K562 (cell line): ENCODE measurements around the gene PRDM8. TPM values are rescaled to one million over a fixed set of nuclear protein-coding genes. Genes with fewer than 3 reads are reported as not detected.

Experiments used
- ATAC-seq: fragments of 200-7000 bp; cut with Tn5 transposase; 3 replicates; pipeline ENCODE4 v1.9.1; 2020; ENCODE audit warnings: moderate library complexity
- BruUV-seq: library from RNA; stranded (reverse); fragments of 400-500 nt; replicated peaks from 2 replicates; lab custom pipeline; 2021; lab: Mats Ljungman, UMichigan
- CTCF ChIA-PET: fragments of 300-600 bp; formaldehyde crosslinking; extraction: SDS; loops from one replicate; lab custom pipeline; 2021; ENCODE audit warnings: low intra/inter-chr PET ratio; lab: Yijun Ruan, JAX
- POLR2A ChIA-PET: fragments of 300-600, 350-650 bp; sonication (Branson Sonifier 250); formaldehyde crosslinking; extraction: SDS; loops from one replicate; lab custom pipeline; 2021; ENCODE audit warnings: antibody characterized with exemption, inconsistent platforms; lab: Yijun Ruan, JAX
- DNase-seq, 4 experiments: peaks; one replicate each; pipeline versions ENCODE4 v3.0.0 to v3.0.0-alpha.2; 2011 to 2018; ENCODE audit warnings: low spot score in 3 of 4, mixed read lengths in 3 of 4; ENCODE audit errors: extremely low read depth in 1 of 4
- FAIRE-seq: peaks from 2 replicates; lab custom pipeline; 2011; peaks lifted over from hg19 to GRCh38; lab: Jason Lieb, UNC
- H2AFZ ChIP-seq: 2 replicates; pipeline ENCODE4 v1.6.0; 2011; ENCODE audit warnings: low read depth, low read length, control low read depth, inconsistent platforms
- H3K27ac ChIP-seq: fragments of 200-600 bp; 3 replicates; pipeline ENCODE4 v1.8.0; 2011; ENCODE audit warnings: low read depth, mild to moderate bottlenecking, control low read depth, inconsistent platforms, low read length, moderate library complexity, mixed read lengths; ENCODE audit errors: extremely low read depth
- H3K27me3 ChIP-seq, 2 experiments: fragments of 300-600 bp in 1 of 2; 2 replicates in 1 of 2; 3 replicates in 1 of 2; pipeline versions ENCODE4 v1.6.0 to v1.8.0; 2011; ENCODE audit warnings: inconsistent platforms in 2 of 2, low read length in 2 of 2, mild to moderate bottlenecking in 1 of 2, mixed read lengths in 1 of 2, moderate library complexity in 1 of 2; ENCODE audit not compliant: control insufficient read depth in 2 of 2, insufficient read depth in 2 of 2
- H3K36me3 ChIP-seq: fragments of 300-600 bp; 3 replicates; pipeline ENCODE4 v1.8.0; 2011; ENCODE audit warnings: mild to moderate bottlenecking, low read length, inconsistent platforms; ENCODE audit not compliant: control insufficient read depth, insufficient read depth
- H3K4me1 ChIP-seq, 2 experiments: fragments of 200-600 bp in 1 of 2; replicated peaks in 1 of 2; 2 replicates in 1 of 2; 3 replicates in 1 of 2; pipeline versions ENCODE4 v1.5.1 to v1.8.0; 2011; ENCODE audit warnings: inconsistent platforms in 2 of 2, low read length in 2 of 2, mild to moderate bottlenecking in 1 of 2, mixed read lengths in 1 of 2, moderate library complexity in 1 of 2; ENCODE audit not compliant: control insufficient read depth in 2 of 2, insufficient read depth in 2 of 2
- H3K4me2 ChIP-seq: 2 replicates; pipeline ENCODE4 v1.6.1; 2011; ENCODE audit warnings: low read length, control low read depth, inconsistent platforms, mixed read lengths; ENCODE audit not compliant: insufficient read depth
- H3K4me3 ChIP-seq: fragments of 200-600 bp; sonication (generic), shearing (Covaris generic); 2 replicates; pipeline ENCODE4 v1.5.1; 2016; ENCODE audit warnings: control low read depth, inconsistent platforms
- H3K79me2 ChIP-seq: fragments of 200-600 bp; 3 replicates; pipeline ENCODE4 v1.8.0; 2011; ENCODE audit warnings: low read length, inconsistent platforms; ENCODE audit not compliant: control insufficient read depth, insufficient read depth
- H3K9ac ChIP-seq, 2 experiments: 2 replicates each; pipeline versions ENCODE4 v1.6.0 to v1.6.1; 2011; ENCODE audit warnings: low read depth in 2 of 2, low read length in 2 of 2, control low read depth in 1 of 2, inconsistent platforms in 1 of 2, mild to moderate bottlenecking in 1 of 2, mixed read lengths in 1 of 2; ENCODE audit not compliant: insufficient read depth in 1 of 2
- H3K9me1 ChIP-seq: one replicate; pipeline ENCODE4 v1.6.0; 2011; ENCODE audit warnings: inconsistent platforms, mild to moderate bottlenecking, low read length, moderate library complexity; ENCODE audit not compliant: control insufficient read depth, insufficient read depth
- H3K9me3 ChIP-seq: replicated peaks from 2 replicates; pipeline ENCODE4 v1.5.1; 2011; ENCODE audit warnings: low read depth, low read length, inconsistent platforms; ENCODE audit not compliant: control insufficient read depth, insufficient read depth
- H4K20me1 ChIP-seq: replicated peaks from 2 replicates; pipeline ENCODE4 v1.6.1; 2011; ENCODE audit warnings: low read length, inconsistent platforms, mixed read lengths; ENCODE audit not compliant: control insufficient read depth, insufficient read depth
- CHD1 ChIP-seq: fragments of 200-600 bp; sonication (generic); IDR thresholded peaks from one replicate; pipeline ENCODE4 v1.6.1; 2012; ENCODE audit warnings: mild to moderate bottlenecking, moderate library complexity, low read length, inconsistent platforms
- DNMT1 ChIP-seq: fragments of 450-650 bp; IDR thresholded peaks from 2 replicates; pipeline ENCODE4 v1.6.1; 2016; ENCODE audit warnings: antibody characterized with exemption, mild to moderate bottlenecking
- FOXM1 ChIP-seq, 2 experiments: fragments of 450-650 bp in 1 of 2; sonication (generic) in 1 of 2; formaldehyde crosslinking in 1 of 2; IDR thresholded peaks; 2 replicates each; pipeline versions ENCODE4 v1.6.1 to v1.9.0; 2017 to 2022; ENCODE audit warnings: low read depth in 2 of 2, mild to moderate bottlenecking in 2 of 2, missing genetic modification reagents in 1 of 2, moderate library complexity in 1 of 2
- PTRF ChIP-seq: fragments of 450-650 bp; IDR thresholded peaks from 2 replicates; pipeline ENCODE4 v1.6.1; 2016; ENCODE audit warnings: mild to moderate bottlenecking, missing genetic modification characterization, missing compliant biosample characterization
- TCFL5 ChIP-seq: fragments of 250-450 bp; sonication (Bioruptor Pico); conservative IDR thresholded peaks from 2 replicates; pipeline ENCODE4 v1.6.1; 2021; ENCODE audit warnings: mild to moderate bottlenecking, moderate library complexity, matching md5 sums
- ZNF23 ChIP-seq: fragments of 250-450 bp; sonication (Bioruptor Pico); IDR thresholded peaks from 2 replicates; pipeline ENCODE4 v1.4.0; 2020; ENCODE audit warnings: mild to moderate bottlenecking
- ZNF445 ChIP-seq: fragments of 250-450 bp; sonication (Bioruptor Pico); IDR thresholded peaks from 2 replicates; pipeline ENCODE4 v1.4.0; 2020; ENCODE audit warnings: low read depth, mild to moderate bottlenecking, moderate library complexity
- ZNF696 ChIP-seq: fragments of 250-450 bp; sonication (Bioruptor Pico); conservative IDR thresholded peaks from 2 replicates; pipeline ENCODE4 v1.4.0; 2020; ENCODE audit warnings: mild to moderate bottlenecking, moderate library complexity
- WGBS: fragments of 100-300 bp; shearing (Covaris generic); methylation state at CpG from one replicate; pipeline ENCODE4 v1.1.6; 2016; ENCODE audit warnings: low coverage, mixed read lengths; ENCODE audit not compliant: insufficient coverage; ENCODE audit errors: missing lambda C conversion rate; 5-methylcytosine and 5-hydroxymethylcytosine counted together
- in situ Hi-C: fragments of 300-500 bp; cut with MboI; formaldehyde crosslinking; loops from 4 replicates; pipeline ENCODE4 v1.15.0; 2018; ENCODE audit warnings: inconsistent platforms, mixed read lengths
- intact Hi-C: fragments of 100-400 bp; cut with micrococcal nuclease; formaldehyde crosslinking; loops from 2 replicates; pipeline ENCODE4 v1.14.2; 2022
- polyA plus RNA-seq, 8 experiments: library from polyadenylated mRNA; depleted of rRNA in 4 of 8; stranded (reverse) in 5 of 8; unstranded in 3 of 8; fragments of >200 nt; fragmentation: Nextera tagmentation in 2 of 8; fragmentation: Illumina TruSeq in 1 of 8; extraction: Ambion mirVana in 2 of 8; extraction: Trizol in 1 of 8; gene quantifications; 2 replicates each; pipeline versions ENCODE4 v1.2.1 to v1.2.3, GENCODE V29; 2011 to 2014; ENCODE audit warnings: inconsistent platforms in 1 of 8, missing spikeins in 1 of 8
- total RNA-seq, 7 experiments: library from RNA; depleted of rRNA in 6 of 7; stranded (reverse); fragments of >200 nt in 6 of 7; fragmentation: Illumina TruSeq in 2 of 7; extraction: Trizol in 2 of 7; gene quantifications; 2 replicates each; pipeline versions ENCODE4 v1.2.1 to v1.2.3, GENCODE V29; 2011 to 2021; ENCODE audit warnings: low replicate concordance in 1 of 7
- TF ChIP-seq, protein P1 (sequence below): sonication (generic); formaldehyde crosslinking; IDR thresholded peaks from 2 replicates; pipeline ENCODE4 v1.8.0; 2022; ENCODE audit warnings: mild to moderate bottlenecking, low read depth, missing genetic modification reagents
- TF ChIP-seq, protein P2 (sequence below): fragments of 450-650 bp; IDR thresholded peaks from 2 replicates; pipeline ENCODE4 v1.6.1; 2016; ENCODE audit warnings: low read depth
- TF ChIP-seq, protein P3 (sequence below): conservative IDR thresholded peaks from 2 replicates; pipeline ENCODE4 v1.6.1; 2011; ENCODE audit warnings: low read depth, mild to moderate bottlenecking, low read length; ENCODE audit not compliant: control insufficient read depth

PRDM8 gene
- total and polyA plus RNA-seq, 9 of the 15 experiments (the other 6 are each of a cell fraction or from before 2014, with no cell fraction given): 0.40 TPM; not detected in 8

DNA sequence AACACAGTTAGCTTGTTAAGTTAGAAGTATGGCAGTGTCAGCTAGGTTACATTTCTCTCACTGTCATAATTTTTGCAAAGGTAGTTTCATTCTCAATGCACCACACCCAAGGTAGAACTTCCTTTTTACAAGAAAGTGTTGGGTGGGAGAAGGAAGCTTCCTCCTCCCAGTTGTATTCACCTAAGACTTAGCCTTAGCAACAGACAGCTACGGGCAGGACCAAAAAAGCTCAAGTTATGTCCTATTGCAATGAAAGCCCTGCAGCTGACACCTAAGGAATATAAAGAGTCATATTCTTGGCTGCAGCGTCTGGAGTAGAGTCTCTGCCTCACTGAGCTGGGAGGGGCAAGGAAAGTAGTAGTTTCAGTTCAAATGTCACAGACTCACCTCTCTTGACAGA, 25.1 kb upstream of the PRDM8 start:
- peaks cover 0 to 13% of the 10 kb centered on the region in 2 experiments; a peak in 2 of 5 replicates for H3K4me1 ChIP-seq
- no peak overlapping the region for H3K4me3 ChIP-seq
- H3K9me1 ChIP-seq: no peaks in the 10 kb centered on the region
- 51% methylated on average over 2 of the region's 2 CpGs for WGBS
- H3K79me2 ChIP-seq: no peaks in the 10 kb centered on the region
- no peaks in the 10 kb centered on the region for H3K9me3 ChIP-seq
- H3K27me3 ChIP-seq: no peaks in the 10 kb centered on the region
- in situ Hi-C loops: no loop called here
- BruUV-seq: no TSS peak
- DNase-seq (no peak), FAIRE-seq (no peak), ATAC-seq (peak; percentile 27; the same call in 1 of the 3 replicates)
- no peak overlapping the region for H3K9ac ChIP-seq
- no peak overlapping the region for H3K27ac ChIP-seq
- ChIA-PET CTCF (no interaction called here), POLR2A (interaction anchor here (1.1 to 1.4 kb wide), 2 partner anchors 13 to 22 kb away, joined by 4 to 5 read pairs; no protein-coding TSS in a partner anchor)
- no peaks in the 10 kb centered on the region for H3K36me3 ChIP-seq
- peak overlapping the region; percentile 36; the same call in 1 of the 2 replicates for H2AFZ ChIP-seq
- intact Hi-C loops: no loop called here
- H4K20me1 ChIP-seq: no peaks in the 10 kb centered on the region
- H3K4me2 ChIP-seq: no peak overlapping the region
- TF ChIP-seq, protein P1, sequence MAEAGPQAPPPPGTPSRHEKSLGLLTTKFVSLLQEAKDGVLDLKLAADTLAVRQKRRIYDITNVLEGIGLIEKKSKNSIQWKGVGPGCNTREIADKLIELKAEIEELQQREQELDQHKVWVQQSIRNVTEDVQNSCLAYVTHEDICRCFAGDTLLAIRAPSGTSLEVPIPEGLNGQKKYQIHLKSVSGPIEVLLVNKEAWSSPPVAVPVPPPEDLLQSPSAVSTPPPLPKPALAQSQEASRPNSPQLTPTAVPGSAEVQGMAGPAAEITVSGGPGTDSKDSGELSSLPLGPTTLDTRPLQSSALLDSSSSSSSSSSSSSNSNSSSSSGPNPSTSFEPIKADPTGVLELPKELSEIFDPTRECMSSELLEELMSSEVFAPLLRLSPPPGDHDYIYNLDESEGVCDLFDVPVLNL (CRISPR knock-in tag): no peak
- TF ChIP-seq ZNF23: no peak
- TF ChIP-seq DNMT1: no peak
- TF ChIP-seq, protein P2, sequence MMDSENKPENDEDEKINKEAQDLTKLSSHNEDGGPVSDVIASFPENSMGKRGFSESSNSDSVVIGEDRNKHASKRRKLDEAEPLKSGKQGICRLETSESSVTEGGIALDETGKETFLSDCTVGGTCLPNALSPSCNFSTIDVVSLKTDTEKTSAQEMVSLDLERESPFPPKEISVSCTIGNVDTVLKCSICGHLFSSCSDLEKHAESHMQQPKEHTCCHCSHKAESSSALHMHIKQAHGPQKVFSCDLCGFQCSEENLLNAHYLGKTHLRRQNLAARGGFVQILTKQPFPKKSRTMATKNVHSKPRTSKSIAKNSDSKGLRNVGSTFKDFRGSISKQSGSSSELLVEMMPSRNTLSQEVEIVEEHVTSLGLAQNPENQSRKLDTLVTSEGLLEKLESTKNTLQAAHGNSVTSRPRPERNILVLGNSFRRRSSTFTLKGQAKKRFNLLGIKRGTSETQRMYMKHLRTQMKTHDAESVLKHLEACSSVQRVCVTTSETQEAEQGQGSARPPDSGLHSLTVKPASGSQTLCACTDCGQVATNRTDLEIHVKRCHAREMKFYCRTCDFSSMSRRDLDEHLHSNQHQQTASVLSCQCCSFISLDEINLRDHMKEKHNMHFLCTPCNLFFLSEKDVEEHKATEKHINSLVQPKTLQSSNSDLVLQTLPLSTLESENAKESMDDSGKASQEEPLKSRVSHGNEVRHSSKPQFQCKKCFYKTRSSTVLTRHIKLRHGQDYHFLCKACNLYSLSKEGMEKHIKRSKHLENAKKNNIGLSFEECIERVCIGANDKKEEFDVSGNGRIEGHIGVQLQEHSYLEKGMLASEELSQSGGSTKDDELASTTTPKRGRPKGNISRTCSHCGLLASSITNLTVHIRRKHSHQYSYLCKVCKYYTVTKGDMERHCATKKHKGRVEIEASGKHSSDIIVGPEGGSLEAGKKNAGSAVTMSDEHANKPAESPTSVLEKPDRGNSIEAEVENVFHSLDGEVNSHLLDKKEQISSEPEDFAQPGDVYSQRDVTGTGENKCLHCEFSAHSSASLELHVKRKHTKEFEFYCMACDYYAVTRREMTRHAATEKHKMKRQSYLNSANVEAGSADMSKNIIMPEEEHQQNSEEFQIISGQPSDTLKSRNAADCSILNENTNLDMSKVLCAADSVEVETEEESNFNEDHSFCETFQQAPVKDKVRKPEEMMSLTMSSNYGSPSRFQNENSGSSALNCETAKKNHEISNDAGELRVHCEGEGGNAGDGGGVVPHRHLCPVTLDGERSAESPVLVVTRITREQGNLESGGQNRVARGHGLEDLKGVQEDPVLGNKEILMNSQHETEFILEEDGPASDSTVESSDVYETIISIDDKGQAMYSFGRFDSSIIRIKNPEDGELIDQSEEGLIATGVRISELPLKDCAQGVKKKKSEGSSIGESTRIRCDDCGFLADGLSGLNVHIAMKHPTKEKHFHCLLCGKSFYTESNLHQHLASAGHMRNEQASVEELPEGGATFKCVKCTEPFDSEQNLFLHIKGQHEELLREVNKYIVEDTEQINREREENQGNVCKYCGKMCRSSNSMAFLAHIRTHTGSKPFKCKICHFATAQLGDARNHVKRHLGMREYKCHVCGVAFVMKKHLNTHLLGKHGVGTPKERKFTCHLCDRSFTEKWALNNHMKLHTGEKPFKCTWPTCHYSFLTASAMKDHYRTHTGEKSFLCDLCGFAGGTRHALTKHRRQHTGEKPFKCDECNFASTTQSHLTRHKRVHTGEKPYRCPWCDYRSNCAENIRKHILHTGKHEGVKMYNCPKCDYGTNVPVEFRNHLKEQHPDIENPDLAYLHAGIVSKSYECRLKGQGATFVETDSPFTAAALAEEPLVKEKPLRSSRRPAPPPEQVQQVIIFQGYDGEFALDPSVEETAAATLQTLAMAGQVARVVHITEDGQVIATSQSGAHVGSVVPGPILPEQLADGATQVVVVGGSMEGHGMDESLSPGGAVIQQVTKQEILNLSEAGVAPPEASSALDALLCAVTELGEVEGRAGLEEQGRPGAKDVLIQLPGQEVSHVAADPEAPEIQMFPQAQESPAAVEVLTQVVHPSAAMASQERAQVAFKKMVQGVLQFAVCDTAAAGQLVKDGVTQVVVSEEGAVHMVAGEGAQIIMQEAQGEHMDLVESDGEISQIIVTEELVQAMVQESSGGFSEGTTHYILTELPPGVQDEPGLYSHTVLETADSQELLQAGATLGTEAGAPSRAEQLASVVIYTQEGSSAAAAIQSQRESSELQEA: no peak
- no peak for TF ChIP-seq FOXM1 (IDR thresholded peaks at IDR 0.05; ENCODE audit: low read depth)
- TF ChIP-seq FOXM1 (CRISPR knock-in tag; IDR thresholded peaks at IDR 0.05; ENCODE audit: low read depth): no peak
- TF ChIP-seq ZNF445 (CRISPR knock-in tag): no peak
- TF ChIP-seq ZNF696 (CRISPR knock-in tag): no peak
- no peak for TF ChIP-seq PTRF (tag)
- TF ChIP-seq, protein P3, sequence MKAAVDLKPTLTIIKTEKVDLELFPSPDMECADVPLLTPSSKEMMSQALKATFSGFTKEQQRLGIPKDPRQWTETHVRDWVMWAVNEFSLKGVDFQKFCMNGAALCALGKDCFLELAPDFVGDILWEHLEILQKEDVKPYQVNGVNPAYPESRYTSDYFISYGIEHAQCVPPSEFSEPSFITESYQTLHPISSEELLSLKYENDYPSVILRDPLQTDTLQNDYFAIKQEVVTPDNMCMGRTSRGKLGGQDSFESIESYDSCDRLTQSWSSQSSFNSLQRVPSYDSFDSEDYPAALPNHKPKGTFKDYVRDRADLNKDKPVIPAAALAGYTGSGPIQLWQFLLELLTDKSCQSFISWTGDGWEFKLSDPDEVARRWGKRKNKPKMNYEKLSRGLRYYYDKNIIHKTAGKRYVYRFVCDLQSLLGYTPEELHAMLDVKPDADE: no peak
- TF ChIP-seq CHD1: no peak
- no peak for TF ChIP-seq TCFL5 (CRISPR knock-in tag)
